GM18505 (cell line): ENCODE measurements around the gene CORO1C.

Experiments used
- ATAC-seq: cut with Tn5 transposase; IDR thresholded peaks from one replicate; pipeline ENCODE4 v1.9.1; 2021; ENCODE audit not compliant: unreplicated experiment
- POLR2A ChIP-seq: IDR thresholded peaks from 4 replicates; pipeline ENCODE4 v1.6.1; 2011; ENCODE audit warnings: borderline replicate concordance; ENCODE audit not compliant: insufficient read depth, insufficient read length; ENCODE audit errors: extremely low read depth

The CORO1C gene

GRCh38 chr12:108609537-108610335 lies 121.6 kb downstream of the CORO1C start:
- ATAC-seq, result no peak
- TF ChIP-seq POLR2A, result no peak

GRCh38 chr12:108608616-108609015 lies 122.7 kb downstream of the CORO1C start:
- no peak for ATAC-seq
- no peak for TF ChIP-seq POLR2A

GRCh38 chr12:108607981-108608600 lies 123.2 kb downstream of the CORO1C start:
- no peak for ATAC-seq
- no peak for TF ChIP-seq POLR2A

GRCh38 chr12:108606492-108606891 lies 124.8 kb downstream of the CORO1C start:
- no peak for TF ChIP-seq POLR2A
- no peak for ATAC-seq

- ATAC-seq, result no peak
- TF ChIP-seq POLR2A, result no peak
These were observed 125.5 kb downstream of the CORO1C start for GRCh38 chr12:108605690-108606406.

GRCh38 chr12:108605000-108605689 lies 126.2 kb downstream of the CORO1C start:
- no peak for TF ChIP-seq POLR2A
- no peak for ATAC-seq

- TF ChIP-seq POLR2A, result no peak
- ATAC-seq, result no peak
These were observed 126.9 kb downstream of the CORO1C start for GRCh38 chr12:108604208-108604941.

- no peak for ATAC-seq
These were observed 127.6 kb downstream of the CORO1C start for GRCh38 chr12:108603743-108604142.

GRCh38 chr12:108602976-108603704 lies 128.2 kb downstream of the CORO1C start:
- no peak for ATAC-seq
- TF ChIP-seq POLR2A, result no peak

More at GRCh38 chr12:108603743-108604142, 127.6 kb downstream of the CORO1C start:
- no peak for TF ChIP-seq POLR2A

- no peak for TF ChIP-seq POLR2A
- no peak for ATAC-seq
These were observed 129.1 kb downstream of the CORO1C start for GRCh38 chr12:108602209-108602705.

- no peak for ATAC-seq
- TF ChIP-seq POLR2A, result no peak
These were observed 130.7 kb downstream of the CORO1C start for GRCh38 chr12:108600702-108601007.
